Measurements from ENCODE around the gene C1orf159. TPM values are rescaled to one million over a fixed set of nuclear protein-coding genes. Genes with fewer than 3 reads are reported as not detected.
"Not testable (repeated sequence)": the region's sequence is repeated elsewhere in the genome, so short reads cannot be mapped to it uniquely, and the experiment has no call there.

C1orf159 gene
- total RNA-seq, 1 donor = 9.6 TPM

DNA sequence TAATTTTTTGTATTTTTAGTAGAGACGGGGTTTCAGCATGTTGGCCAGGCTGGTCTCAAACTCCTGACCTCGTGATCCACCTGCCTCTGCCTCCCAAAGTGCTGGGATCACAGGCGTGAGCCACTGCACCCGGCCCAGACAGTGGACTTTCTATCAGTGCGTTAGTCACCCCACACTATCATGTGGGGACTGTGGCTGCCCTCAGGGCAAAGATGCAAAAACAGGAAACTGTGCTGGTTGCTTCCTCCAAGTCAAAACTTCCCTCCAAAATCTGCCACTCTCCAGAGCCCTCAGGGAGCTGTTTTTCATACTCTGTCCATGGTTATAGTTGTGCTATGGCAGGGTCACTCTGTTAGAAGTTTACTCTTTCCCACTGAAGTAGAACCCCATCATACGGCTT, 11.7 kb downstream of the C1orf159 start:
- not testable (repeated sequence) for H3K27me3 ChIP-seq (ENCODE audit: insufficient read depth, low read length); H3K4me3 ChIP-seq (ENCODE audit: low read length); H3K4me1 ChIP-seq (ENCODE audit: insufficient read depth, low read length); H3K9me3 ChIP-seq (ENCODE audit: low read depth, low read length)

DNA sequence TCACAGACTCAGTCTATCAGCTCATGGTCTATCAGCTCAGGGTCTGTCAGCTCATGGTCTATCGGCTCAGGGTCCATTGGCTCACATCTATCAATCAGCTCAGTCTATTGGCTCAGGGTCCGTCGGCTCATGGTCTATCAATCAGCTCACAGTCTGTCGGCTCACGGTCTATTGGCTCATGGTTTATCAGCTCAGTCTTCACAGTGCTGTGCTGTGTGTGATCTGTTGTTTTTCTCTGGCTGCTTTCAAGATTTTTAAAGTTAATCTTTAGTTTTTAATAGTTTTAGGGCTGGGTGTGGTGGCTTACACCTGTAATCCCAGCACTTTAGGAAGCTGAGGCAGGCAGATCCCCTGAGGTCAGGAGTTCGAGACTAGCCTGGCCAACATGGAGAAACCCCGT, 14.4 kb downstream of the C1orf159 start:
- Histone ChIP-seq H3K4me3 (ENCODE audit: low read length) (no peak overlapping the region), H3K4me1 (ENCODE audit: insufficient read depth, low read length) (peaks cover 4% of the 10 kb centered on the region), H3K9me3 (ENCODE audit: low read depth, low read length) (no peaks in the 10 kb centered on the region), H3K27me3 (ENCODE audit: insufficient read depth, low read length) (no peaks in the 10 kb centered on the region)

DNA sequence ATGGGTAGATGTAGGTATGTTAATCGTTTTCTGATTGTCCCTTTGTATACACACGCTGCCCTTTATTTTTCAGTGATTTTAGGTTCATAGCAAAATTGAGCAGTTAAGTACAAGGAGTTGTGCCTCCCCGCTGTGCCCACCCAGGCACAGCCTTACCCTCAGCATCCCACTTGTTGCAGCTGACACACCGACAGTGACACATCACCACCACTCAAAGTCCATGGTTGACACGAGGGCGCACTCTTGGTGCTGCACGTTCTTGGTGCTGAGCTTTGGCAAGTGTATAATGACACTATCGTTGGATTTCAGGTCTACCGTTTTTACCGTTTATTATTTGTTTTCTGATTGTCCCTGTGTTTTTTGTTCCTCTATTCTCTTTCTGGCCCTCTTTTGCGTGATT, 15.6 kb downstream of the C1orf159 start:
- H3K27me3 ChIP-seq (ENCODE audit: insufficient read depth, low read length) = no peaks in the 10 kb centered on the region
- no peak overlapping the region for H3K4me3 ChIP-seq (ENCODE audit: low read length)
- no peaks in the 10 kb centered on the region for H3K9me3 ChIP-seq (ENCODE audit: low read depth, low read length)
- H3K4me1 ChIP-seq (ENCODE audit: insufficient read depth, low read length) = peaks cover 4% of the 10 kb centered on the region

DNA sequence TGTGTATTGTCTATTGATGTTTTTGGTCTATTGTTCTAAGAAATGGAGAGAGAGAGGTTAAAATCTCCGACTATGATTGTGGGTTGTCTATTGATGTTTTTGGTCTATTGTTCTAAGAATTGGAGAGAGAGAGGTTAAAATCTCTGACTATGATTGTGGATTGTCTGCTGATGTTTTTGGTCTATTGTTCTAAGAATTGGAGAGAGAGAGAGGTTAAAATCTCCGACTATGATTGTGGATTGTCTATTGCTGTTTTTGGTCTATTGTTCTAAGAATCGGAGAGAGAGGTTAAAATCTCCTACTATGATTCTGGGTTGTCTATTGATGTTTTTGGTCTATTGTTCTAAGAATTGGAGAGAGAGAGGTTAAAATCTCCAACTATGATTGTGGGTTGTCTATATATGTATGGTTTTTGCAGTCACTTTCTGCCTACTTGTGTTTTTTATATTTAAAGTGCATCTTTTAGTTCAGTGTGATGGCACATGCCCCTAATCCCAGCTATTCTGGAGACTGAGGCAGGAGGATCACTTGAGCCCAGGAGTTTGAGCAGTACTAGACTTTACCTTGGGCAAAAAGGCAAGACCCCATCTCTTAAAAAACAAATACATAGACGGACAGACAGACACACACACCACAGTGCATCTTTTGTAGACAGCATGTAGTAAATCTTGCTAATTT, 16.2 kb downstream of the C1orf159 start:
- Histone ChIP-seq H3K27me3 (ENCODE audit: insufficient read depth, low read length) (no peaks in the 10 kb centered on the region), H3K4me1 (ENCODE audit: insufficient read depth, low read length) (peaks cover 4% of the 10 kb centered on the region), H3K9me3 (ENCODE audit: low read depth, low read length) (no peaks in the 10 kb centered on the region), H3K4me3 (ENCODE audit: low read length) (no peak overlapping the region)

DNA sequence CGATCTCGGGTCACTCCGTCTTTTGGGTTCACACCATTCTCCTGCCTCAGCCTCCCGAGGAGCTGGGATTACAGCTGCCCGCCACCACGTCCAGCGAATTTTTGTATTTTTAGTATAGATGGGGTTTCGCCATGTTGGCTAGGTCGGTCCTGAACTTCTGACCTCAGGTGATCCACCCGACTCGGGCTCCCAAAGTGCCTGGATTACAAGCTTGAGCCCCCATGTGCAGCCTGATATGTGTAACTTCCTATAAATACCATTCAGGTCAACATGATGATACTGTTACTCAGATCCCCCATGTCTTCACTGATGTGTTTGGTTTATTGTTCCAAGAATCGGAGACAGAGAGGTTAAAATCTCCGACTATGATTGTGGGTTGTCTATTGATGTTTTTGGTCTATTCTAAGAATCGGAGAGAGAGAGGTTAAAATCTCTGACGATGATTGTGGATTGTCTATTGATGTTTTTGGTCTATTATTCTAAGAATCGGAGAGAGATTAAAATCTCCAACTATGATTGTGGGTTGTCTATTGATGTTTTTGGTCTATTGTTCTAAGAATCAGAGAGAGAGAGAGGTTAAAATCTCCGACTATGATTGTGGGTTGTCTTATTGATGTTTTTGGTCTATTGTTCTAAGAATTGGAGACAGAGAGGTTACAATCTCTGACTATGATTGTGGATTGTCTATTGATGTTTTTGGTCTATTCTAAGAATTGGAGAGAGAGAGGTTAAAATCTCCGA, 17.0 kb downstream of the C1orf159 start:
- Histone ChIP-seq H3K27me3 (ENCODE audit: insufficient read depth, low read length) (no peaks in the 10 kb centered on the region), H3K4me3 (ENCODE audit: low read length) (no peak overlapping the region), H3K4me1 (ENCODE audit: insufficient read depth, low read length) (no peaks in the 10 kb centered on the region), H3K9me3 (ENCODE audit: low read depth, low read length) (no peaks in the 10 kb centered on the region)

DNA sequence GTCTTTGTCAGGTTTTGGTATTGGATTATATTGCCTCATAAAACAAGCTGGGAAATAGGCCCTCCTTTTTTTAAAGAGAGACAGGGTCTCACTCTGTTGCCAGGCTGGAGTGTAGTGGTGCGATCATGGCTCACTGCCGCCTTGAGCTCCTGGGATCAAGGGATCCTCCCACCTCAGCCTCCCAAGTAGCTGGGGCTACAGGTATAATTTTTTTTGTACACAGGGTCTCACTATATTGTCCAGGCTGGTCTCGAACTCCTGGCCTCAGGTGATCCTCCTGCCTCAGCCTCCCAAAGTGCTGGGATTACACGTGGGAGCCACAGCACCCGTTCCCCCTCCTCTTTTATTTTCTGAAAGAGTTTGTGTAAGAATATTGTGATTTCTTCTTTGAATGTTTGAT, 19.8 kb downstream of the C1orf159 start:
- not testable (repeated sequence) for H3K27me3 ChIP-seq (ENCODE audit: insufficient read depth, low read length); H3K9me3 ChIP-seq (ENCODE audit: low read depth, low read length); H3K4me3 ChIP-seq (ENCODE audit: low read length); H3K4me1 ChIP-seq (ENCODE audit: insufficient read depth, low read length)

DNA sequence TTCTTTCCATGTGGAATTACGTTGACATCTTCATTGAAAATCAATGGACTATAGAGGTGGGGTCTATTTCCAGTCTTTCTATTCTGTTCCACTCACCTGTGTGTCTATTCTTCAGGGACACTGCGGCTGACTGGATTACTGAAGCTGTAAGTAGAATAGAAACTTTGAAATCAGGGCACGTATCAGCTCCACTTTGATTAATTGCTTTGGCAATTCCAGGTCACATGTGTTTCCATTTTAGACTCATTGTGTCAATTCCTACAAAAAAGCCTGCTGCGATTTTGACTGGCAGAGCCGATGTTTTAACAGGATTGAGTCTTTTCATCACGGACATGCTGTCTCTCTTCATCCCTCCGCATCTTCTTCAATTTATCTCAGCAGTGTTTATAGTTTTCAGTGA, 20.9 kb downstream of the C1orf159 start:
- Histone ChIP-seq H3K9me3 (ENCODE audit: low read depth, low read length) (no peaks in the 10 kb centered on the region), H3K4me1 (ENCODE audit: insufficient read depth, low read length) (no peaks in the 10 kb centered on the region), H3K27me3 (ENCODE audit: insufficient read depth, low read length) (no peaks in the 10 kb centered on the region), H3K4me3 (ENCODE audit: low read length) (no peak overlapping the region)

DNA sequence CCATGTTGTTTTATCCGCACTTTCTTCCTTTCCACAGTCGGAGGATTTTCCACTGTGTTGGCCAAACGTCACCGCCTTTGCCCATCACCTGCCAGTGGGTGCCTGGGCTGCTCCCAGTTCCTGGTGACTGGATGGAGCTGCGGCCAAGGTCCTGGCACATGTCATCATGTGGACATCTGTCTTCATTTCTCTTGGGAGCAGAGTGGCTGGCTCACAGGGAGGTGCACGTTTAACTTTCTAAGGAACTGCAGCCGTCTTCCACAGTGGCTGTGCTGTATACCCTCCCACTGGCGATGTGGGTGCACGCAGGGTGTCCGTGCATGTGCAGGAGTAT, 22.3 kb downstream of the C1orf159 start:
- Histone ChIP-seq H3K4me3 (ENCODE audit: low read length) (no peak overlapping the region), H3K27me3 (ENCODE audit: insufficient read depth, low read length) (no peaks in the 10 kb centered on the region), H3K4me1 (ENCODE audit: insufficient read depth, low read length) (no peaks in the 10 kb centered on the region), H3K9me3 (ENCODE audit: low read depth, low read length) (no peaks in the 10 kb centered on the region)

DNA sequence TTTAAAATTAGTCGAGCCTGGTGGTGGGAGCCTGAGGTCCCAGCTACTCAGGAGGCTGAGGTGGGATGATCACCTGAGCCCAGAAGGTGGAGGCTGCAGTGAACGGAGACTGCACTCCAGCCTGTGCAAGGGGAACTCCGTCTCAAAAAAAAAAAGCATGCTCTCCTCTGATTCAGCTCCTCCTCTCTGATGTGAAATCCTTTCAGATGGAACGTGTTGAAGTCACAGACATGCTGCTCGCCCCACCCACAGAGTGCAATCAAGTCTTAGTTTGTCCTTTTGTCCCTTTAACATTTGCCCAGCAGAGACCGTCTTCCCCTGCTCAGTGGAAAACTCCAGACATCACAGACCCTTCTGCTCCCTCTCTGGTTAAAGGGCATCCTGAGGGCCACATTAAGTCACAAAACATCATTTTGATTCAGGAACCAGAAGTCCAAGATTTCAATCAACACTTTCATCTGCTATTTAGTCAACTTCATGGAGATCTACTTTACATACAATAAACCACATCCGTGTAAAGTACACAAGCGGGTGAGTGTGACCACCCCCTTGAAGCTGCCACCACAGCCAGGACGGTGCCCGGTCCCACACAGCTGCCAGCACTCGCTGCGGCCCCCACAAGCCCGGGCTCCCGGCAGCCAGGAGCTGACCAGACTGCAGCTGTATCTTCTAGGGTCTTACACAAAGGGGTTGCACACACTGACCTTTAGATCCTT, 22.8 kb downstream of the C1orf159 start:
- no peaks in the 10 kb centered on the region for H3K9me3 ChIP-seq (ENCODE audit: low read depth, low read length)
- no peaks in the 10 kb centered on the region for H3K27me3 ChIP-seq (ENCODE audit: insufficient read depth, low read length)
- no peaks in the 10 kb centered on the region for H3K4me1 ChIP-seq (ENCODE audit: insufficient read depth, low read length)
- H3K4me3 ChIP-seq (ENCODE audit: low read length) = no peak overlapping the region

DNA sequence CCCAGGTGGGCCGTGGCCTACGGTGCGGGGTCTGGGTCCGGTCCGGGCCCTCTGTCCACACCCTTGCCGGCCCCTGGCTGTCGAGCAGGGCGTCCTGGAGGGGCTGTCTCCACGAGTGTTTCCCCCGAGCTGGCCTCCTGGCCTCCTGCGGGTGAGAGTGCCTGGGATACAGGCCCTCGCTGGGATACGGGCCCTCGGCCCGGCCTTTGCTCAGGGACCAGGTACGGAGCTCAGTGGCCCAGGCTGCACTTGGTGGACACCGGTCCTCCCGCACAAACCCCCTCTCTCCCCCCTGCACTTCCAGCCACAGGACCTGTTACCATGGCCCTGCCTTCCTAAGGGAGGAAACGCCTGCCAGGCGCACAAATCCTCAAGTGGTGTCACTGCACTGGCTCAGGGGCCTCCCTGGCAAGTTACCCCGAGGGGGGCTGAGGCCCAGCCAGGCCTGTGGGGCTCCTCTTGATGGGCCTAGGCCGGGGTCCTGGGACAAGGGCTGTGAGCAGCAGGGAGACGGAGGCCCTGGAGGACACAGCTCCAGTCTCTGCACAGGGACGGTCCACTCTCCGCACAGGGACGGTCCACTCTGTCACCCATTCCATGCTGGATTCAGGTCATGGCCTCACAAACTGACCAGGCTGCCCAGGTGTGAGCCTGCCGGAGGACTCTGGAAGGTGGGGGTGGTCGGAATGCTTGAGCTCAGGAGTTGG, 23.6 kb downstream of the C1orf159 start:
- Histone ChIP-seq H3K9me3 (ENCODE audit: low read depth, low read length) (no peaks in the 10 kb centered on the region), H3K27me3 (ENCODE audit: insufficient read depth, low read length) (no peaks in the 10 kb centered on the region), H3K4me1 (ENCODE audit: insufficient read depth, low read length) (no peaks in the 10 kb centered on the region), H3K4me3 (ENCODE audit: low read length) (no peak overlapping the region)

DNA sequence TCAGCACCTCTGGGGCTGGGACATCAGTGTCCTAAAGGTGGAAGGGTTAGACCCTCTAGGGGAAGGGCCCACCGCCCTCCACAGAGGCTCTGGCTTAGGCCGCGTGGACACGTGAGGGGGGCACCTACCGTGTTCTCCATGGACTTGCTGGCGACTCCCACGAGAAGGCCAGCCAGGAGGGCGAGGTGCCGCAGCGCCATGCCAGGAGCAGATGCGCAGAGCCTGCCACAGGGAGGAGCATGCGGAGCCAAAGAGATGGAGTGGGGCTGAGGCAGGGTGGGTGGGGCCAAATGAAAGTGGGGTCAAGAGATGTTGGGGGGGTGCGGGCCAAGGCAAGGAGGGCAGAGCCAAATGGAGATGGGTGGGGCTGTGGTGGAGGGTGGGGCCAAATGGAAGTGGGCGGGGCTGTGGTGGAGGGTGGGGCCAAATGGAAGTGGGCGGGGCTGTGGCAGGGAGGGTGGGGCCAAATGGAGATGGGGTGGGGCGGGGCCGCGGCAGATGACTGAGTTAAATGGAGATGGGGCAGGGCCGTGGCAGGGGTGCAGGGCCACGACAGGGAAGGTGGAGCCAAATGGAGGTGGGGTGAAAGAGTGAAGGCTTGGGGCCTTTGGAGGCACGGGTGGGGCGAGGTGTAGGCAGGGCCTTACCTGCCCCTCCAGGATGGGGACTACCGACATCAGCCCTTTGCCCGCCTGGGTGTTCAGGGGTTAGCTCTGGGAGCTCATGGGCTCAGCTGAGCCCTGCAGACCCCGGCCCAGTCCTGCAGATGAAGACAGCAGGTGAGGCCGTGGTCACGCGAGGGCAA, 24.3 kb downstream of the C1orf159 start:
- Histone ChIP-seq H3K27me3 (ENCODE audit: insufficient read depth, low read length) (no peaks in the 10 kb centered on the region), H3K4me3 (ENCODE audit: low read length) (no peak overlapping the region), H3K9me3 (ENCODE audit: low read depth, low read length) (no peaks in the 10 kb centered on the region), H3K4me1 (ENCODE audit: insufficient read depth, low read length) (no peaks in the 10 kb centered on the region)

DNA sequence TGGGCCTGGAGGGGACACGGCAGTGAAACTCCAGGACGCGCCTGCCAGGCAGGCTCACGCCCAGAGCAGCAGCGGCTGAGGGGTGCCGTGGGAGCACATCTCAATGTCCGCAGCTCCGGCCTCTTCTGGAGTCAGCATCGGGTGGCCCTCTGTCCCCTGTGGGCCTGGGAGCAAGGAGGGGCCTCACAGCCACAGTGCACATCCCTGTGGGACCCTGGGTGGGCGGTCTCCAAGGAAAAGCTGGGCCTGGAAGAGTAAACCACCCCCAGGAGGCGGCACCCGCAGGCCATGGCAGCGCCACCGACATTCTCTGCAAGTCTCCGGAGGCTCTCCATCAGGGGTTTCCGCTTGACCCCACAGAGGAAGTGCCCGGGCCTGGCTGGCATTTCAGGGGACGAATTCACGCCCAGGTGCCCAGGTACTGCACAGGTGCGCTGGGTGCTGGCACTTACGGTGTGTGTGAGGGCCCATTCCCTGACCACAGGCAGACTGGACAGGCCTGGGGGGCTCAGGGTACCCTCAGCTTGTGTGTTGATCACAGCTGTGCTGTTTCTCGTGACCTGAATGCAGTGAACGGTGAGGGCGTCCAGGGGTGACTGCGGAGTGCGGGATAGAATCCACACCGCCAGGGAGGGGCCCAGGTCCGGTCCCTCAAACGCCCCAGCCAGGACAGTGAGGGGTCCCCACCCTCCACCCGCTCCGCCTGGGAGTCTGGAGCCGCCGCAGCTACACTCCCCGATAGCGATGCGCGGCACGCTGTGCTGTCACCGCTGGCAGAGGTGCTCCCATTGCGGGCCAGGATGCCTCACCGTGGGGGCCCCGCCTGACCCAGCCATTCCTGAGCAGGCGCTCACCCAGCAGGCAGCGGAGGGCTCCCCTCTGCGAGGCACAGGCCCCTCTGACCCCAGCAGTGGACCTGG, 25.2 kb downstream of the C1orf159 start:
- H3K4me1 ChIP-seq (ENCODE audit: insufficient read depth, low read length) = no peaks in the 10 kb centered on the region
- no peaks in the 10 kb centered on the region for H3K9me3 ChIP-seq (ENCODE audit: low read depth, low read length)
- H3K4me3 ChIP-seq (ENCODE audit: low read length) = no peak overlapping the region
- no peaks in the 10 kb centered on the region for H3K27me3 ChIP-seq (ENCODE audit: insufficient read depth, low read length)

DNA sequence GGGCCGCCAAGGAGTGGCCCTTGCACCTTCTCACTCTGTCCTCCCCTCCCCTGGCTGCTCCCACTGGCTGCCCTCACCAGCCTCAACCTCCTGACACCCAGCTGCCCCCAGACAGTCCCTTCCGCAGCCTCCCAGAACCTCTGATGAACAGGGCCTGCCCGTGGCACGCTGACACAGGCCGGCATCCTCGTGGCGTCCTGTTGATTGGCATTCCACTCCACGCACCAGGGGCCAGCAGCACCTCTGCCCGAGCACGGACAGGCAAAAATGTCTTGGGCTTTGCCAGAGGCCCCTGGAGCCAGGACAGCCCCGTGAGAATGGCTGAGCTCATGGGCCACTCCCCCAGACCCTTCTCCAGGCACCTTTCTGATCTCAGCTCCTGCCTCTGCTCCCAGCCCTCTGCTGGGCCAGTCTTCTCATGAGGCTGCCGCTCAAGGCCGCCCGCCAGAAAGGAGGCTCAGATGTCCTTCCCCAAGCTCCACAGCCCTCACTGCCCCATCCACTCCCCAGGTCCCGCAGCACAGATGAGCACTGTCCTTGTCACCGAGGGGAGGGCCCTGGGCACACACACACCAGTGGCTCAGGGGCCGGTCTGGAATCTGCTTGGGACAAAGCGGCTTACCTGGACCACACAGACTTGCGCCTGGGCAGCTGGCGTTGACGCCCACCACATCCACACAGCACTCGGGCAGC, 26.0 kb downstream of the C1orf159 start:
- no peaks in the 10 kb centered on the region for H3K4me1 ChIP-seq (ENCODE audit: insufficient read depth, low read length)
- H3K9me3 ChIP-seq (ENCODE audit: low read depth, low read length) = no peaks in the 10 kb centered on the region
- no peaks in the 10 kb centered on the region for H3K27me3 ChIP-seq (ENCODE audit: insufficient read depth, low read length)
- no peak overlapping the region for H3K4me3 ChIP-seq (ENCODE audit: low read length)

All from mononuclear cell (primary cell).